H1 (cell line): ENCODE results near the gene POLR2I.

Experiments used
- CREB1 ChIP-seq: IDR thresholded peaks from 2 replicates; pipeline ENCODE4 v1.6.1; 2012; ENCODE audit warnings: inconsistent platforms
- CTCF ChIP-seq, 3 experiments: IDR thresholded peaks; 1 replicate in 2 of 3; 2 replicates in 1 of 3; pipeline versions ENCODE4 v1.5.1 to v1.6.1; 2011; ENCODE audit warnings: low read length in 3 of 3, mild to moderate bottlenecking in 3 of 3, inconsistent platforms in 2 of 3, low read depth in 1 of 3, moderate library complexity in 1 of 3; ENCODE audit not compliant: insufficient read depth in 1 of 3; ENCODE audit errors: control extremely low read depth in 1 of 3
- EP300 ChIP-seq, 2 experiments: IDR thresholded peaks; 1 replicate in 1 of 2; 2 replicates in 1 of 2; pipeline ENCODE4 v1.6.1; 2011 to 2012; ENCODE audit warnings: low read depth in 2 of 2, low read length in 2 of 2, mild to moderate bottlenecking in 2 of 2, borderline replicate concordance in 1 of 2, inconsistent platforms in 1 of 2, moderate library complexity in 1 of 2
- MAX ChIP-seq: IDR thresholded peaks from 2 replicates; pipeline ENCODE4 v1.6.1; 2012; ENCODE audit warnings: inconsistent platforms
- POLR2A ChIP-seq, 2 experiments: IDR thresholded peaks; 1 replicate in 1 of 2; 2 replicates in 1 of 2; pipeline ENCODE4 v1.6.1; 2011; ENCODE audit warnings: low read depth in 2 of 2, low read length in 2 of 2, mild to moderate bottlenecking in 2 of 2; ENCODE audit errors: control extremely low read depth in 1 of 2
- POLR2AphosphoS5 ChIP-seq: IDR thresholded peaks from 2 replicates; pipeline ENCODE4 v1.6.1; 2011; ENCODE audit warnings: low read depth, low read length
- YY1 ChIP-seq: IDR thresholded peaks from 2 replicates; pipeline ENCODE4 v1.6.1; 2011; ENCODE audit warnings: low read depth, mild to moderate bottlenecking, low read length

GRCh38 chr19:36111200-36111539, 3.5 kb downstream of the POLR2I start:
- TF ChIP-seq POLR2AphosphoS5 (no peak; the same call in 1 of the 2 replicates), EP300 (IDR thresholded peaks at IDR 0.05; ENCODE audit: borderline replicate concordance in 1 of 2, low read depth in 2 of 2, low read length in 2 of 2) (no peak), CREB1 (no peak), MAX (no peak; the same call in 1 of the 2 replicates), CTCF (IDR thresholded peaks at IDR 0.05; ENCODE audit: control extremely low read depth in 1 of 3, insufficient read depth in 1 of 3, low read depth in 1 of 3, low read length in 3 of 3) (no peak), POLR2A (IDR thresholded peaks at IDR 0.05; ENCODE audit: control extremely low read depth in 1 of 2, low read depth in 2 of 2, low read length in 2 of 2) (no peak), YY1 (no peak)
